Measurements from ENCODE around the gene WWOX. TPM values are rescaled to one million over a fixed set of nuclear protein-coding genes. Genes with fewer than 3 reads are reported as not detected.
A peak's percentile ranks its signal among the peaks of the same experiment; 100 is the strongest.
"Not testable (repeated sequence)": the region's sequence is repeated elsewhere in the genome, so short reads cannot be mapped to it uniquely, and the experiment has no call there.

Gene WWOX
- total and polyA plus RNA-seq, 3 donors from 2014 or later, result 20.6 to 76.7 (median 64.1) TPM

- intact Hi-C loops (cut with DNase I; ENCODE audit: low total_unique reads), result no loop called here
- no peaks in the 10 kb centered on the region for H3K36me3 ChIP-seq (ENCODE audit: low read depth, missing control alignments)
- WGBS, 2 donors, result 85 to 86% methylated on average over 6 of the region's 6 CpGs
- no peak overlapping the region for H3K4me3 ChIP-seq
- H3K4me1 ChIP-seq, result peaks cover 12% of the 10 kb centered on the region
- H3K27ac ChIP-seq, result no peak overlapping the region
- no peaks in the 10 kb centered on the region for H3K27me3 ChIP-seq
- H3K9me3 ChIP-seq, result no peaks in the 10 kb centered on the region
- TF ChIP-seq CTCF (IDR thresholded peaks at IDR 0.05), result no peak
- TF ChIP-seq POLR2A (IDR thresholded peaks at IDR 0.05), result no peak
- no peak for DNase-seq
These were observed 1118.0 kb downstream of the WWOX start for GRCh38 chr16:79217375-79218011.

GRCh38 chr16:79218351-79218750 lies 1118.9 kb downstream of the WWOX start:
- H3K4me3 ChIP-seq, result no peak overlapping the region
- no peaks in the 10 kb centered on the region for H3K36me3 ChIP-seq (ENCODE audit: low read depth, missing control alignments)
- TF ChIP-seq CTCF (IDR thresholded peaks at IDR 0.05), result no peak
- no peak for TF ChIP-seq POLR2A (IDR thresholded peaks at IDR 0.05)
- intact Hi-C loops (cut with DNase I; ENCODE audit: low total_unique reads), result no loop called here
- H3K27me3 ChIP-seq, result no peaks in the 10 kb centered on the region
- peaks cover 12% of the 10 kb centered on the region for H3K4me1 ChIP-seq
- no peaks in the 10 kb centered on the region for H3K9me3 ChIP-seq
- 68 to 88% methylated on average over 1 of the region's 1 CpG for WGBS, 2 donors
- H3K27ac ChIP-seq, result no peak overlapping the region
- no peak for DNase-seq

GRCh38 chr16:79225994-79226393 lies 1126.5 kb downstream of the WWOX start:
- H3K4me3 ChIP-seq; DNase-seq; H3K27me3 ChIP-seq; H3K27ac ChIP-seq; intact Hi-C loops (cut with DNase I; ENCODE audit: low total_unique reads); H3K9me3 ChIP-seq; H3K4me1 ChIP-seq; H3K36me3 ChIP-seq (ENCODE audit: low read depth, missing control alignments): not testable (repeated sequence)
- WGBS, 2 donors, result 91% methylated on average over 3 of the region's 3 CpGs

GRCh38 chr16:79229361-79229760 lies 1129.9 kb downstream of the WWOX start:
- H3K27me3 ChIP-seq, result no peaks in the 10 kb centered on the region
- TF ChIP-seq POLR2A (IDR thresholded peaks at IDR 0.05), result no peak
- no peak for TF ChIP-seq CTCF (IDR thresholded peaks at IDR 0.05)
- no peaks in the 10 kb centered on the region for H3K9me3 ChIP-seq
- WGBS, 2 donors, result 39 to 52% methylated on average over 10 to 20 of the region's 20 CpGs
- no peak for DNase-seq
- peak overlapping the region in 1 of 2 donors; percentile 14 for H3K4me3 ChIP-seq
- intact Hi-C loops (cut with DNase I; ENCODE audit: low total_unique reads), result no loop called here
- no peaks in the 10 kb centered on the region for H3K4me1 ChIP-seq
- H3K27ac ChIP-seq, result no peak overlapping the region
- no peaks in the 10 kb centered on the region for H3K36me3 ChIP-seq (ENCODE audit: low read depth, missing control alignments)

GRCh38 chr16:79245700-79246099 lies 1146.2 kb downstream of the WWOX start:
- H3K4me3 ChIP-seq; H3K9me3 ChIP-seq; H3K4me1 ChIP-seq; intact Hi-C loops (cut with DNase I; ENCODE audit: low total_unique reads); H3K27ac ChIP-seq; H3K27me3 ChIP-seq; H3K36me3 ChIP-seq (ENCODE audit: low read depth, missing control alignments); DNase-seq: not testable (repeated sequence)
- WGBS, 2 donors, result 95 to 98% methylated on average over 2 of the region's 2 CpGs

- H3K9me3 ChIP-seq, result no peaks in the 10 kb centered on the region
- TF ChIP-seq CTCF (IDR thresholded peaks at IDR 0.05), result no peak
- H3K4me1 ChIP-seq, result peaks cover 10% of the 10 kb centered on the region
- 82 to 90% methylated on average over 5 of the region's 5 CpGs for WGBS, 2 donors
- H3K4me3 ChIP-seq, result no peak overlapping the region
- intact Hi-C loops (cut with DNase I; ENCODE audit: low total_unique reads), result no loop called here
- no peaks in the 10 kb centered on the region for H3K36me3 ChIP-seq (ENCODE audit: low read depth, missing control alignments)
- H3K27ac ChIP-seq, result no peak overlapping the region
- H3K27me3 ChIP-seq, result no peaks in the 10 kb centered on the region
- DNase-seq, result no peak
These were observed 1147.9 kb downstream of the WWOX start for GRCh38 chr16:79247386-79247785.
